NCI-H748 treated with DMSO at 0.1 percent for 48 hours (cell line): ENCODE measurements around the gene MMP21.

Experiments used
- DNase-seq: peaks from one replicate; lab custom pipeline; 2025; lab: John Stamatoyannopoulos, UW

MMP21 gene

GRCh38 chr10:125762692-125763648 is 12.7 kb downstream of the MMP21 start:
- DNase-seq: no peak

- no peak for DNase-seq
These were observed 13.7 kb downstream of the MMP21 start for GRCh38 chr10:125761961-125762360.

- DNase-seq: no peak
These were observed 17.9 kb downstream of the MMP21 start for GRCh38 chr10:125757742-125758141.

GRCh38 chr10:125756853-125757487 is 18.7 kb downstream of the MMP21 start:
- DNase-seq: no peak

GRCh38 chr10:125756196-125756595 is 19.4 kb downstream of the MMP21 start:
- DNase-seq: peak; percentile 39

GRCh38 chr10:125747417-125747816 is 28.2 kb downstream of the MMP21 start:
- no peak for DNase-seq

- DNase-seq: no peak
These were observed 30.7 kb downstream of the MMP21 start for GRCh38 chr10:125744909-125745308.

- no peak for DNase-seq
These were observed 33.2 kb downstream of the MMP21 start for GRCh38 chr10:125742465-125742864.

- no peak for DNase-seq
These were observed 35.5 kb downstream of the MMP21 start for GRCh38 chr10:125739994-125740679.

- no peak for DNase-seq
These were observed 37.4 kb downstream of the MMP21 start for GRCh38 chr10:125738206-125738605.

GRCh38 chr10:125734823-125735222 is 40.8 kb downstream of the MMP21 start:
- no peak for DNase-seq

- DNase-seq: no peak
These were observed 41.5 kb downstream of the MMP21 start for GRCh38 chr10:125734148-125734547.

GRCh38 chr10:125727436-125727835 is 48.2 kb downstream of the MMP21 start:
- no peak for DNase-seq

- DNase-seq: no peak
These were observed 48.7 kb downstream of the MMP21 start for GRCh38 chr10:125726914-125727313.

- no peak for DNase-seq
These were observed 52.8 kb downstream of the MMP21 start for GRCh38 chr10:125722811-125723210.

GRCh38 chr10:125721035-125721434 is 54.6 kb downstream of the MMP21 start:
- DNase-seq: no peak

GRCh38 chr10:125720002-125720382 is 55.6 kb downstream of the MMP21 start:
- DNase-seq: no peak

GRCh38 chr10:125719173-125720001 is 56.2 kb downstream of the MMP21 start, which contains the start of gene EDRF1:
EDRF1 (plus strand) TSS chr10:125719709; CDS start chr10:125719808, 99 bp downstream.
- peak; percentile 96 for DNase-seq
